GM12878 (cell line): ENCODE data around the gene CNNM3. TPM values are rescaled to one million over a fixed set of nuclear protein-coding genes. Genes with fewer than 3 reads are reported as not detected.

Experiments
- ATAC-seq: fragments of 200-7000 bp; cut with Tn5 transposase; 3 replicates; pipeline ENCODE4 v1.9.1; 2020; ENCODE audit warnings: mild to moderate bottlenecking, moderate library complexity
- BruUV-seq: library from RNA; stranded (reverse); fragments of 400-500 nt; replicated peaks from 2 replicates; lab custom pipeline; 2021; lab: Mats Ljungman, UMichigan
- CTCF ChIA-PET: fragments of 300-600 bp; sonication (Branson Sonifier 250); formaldehyde crosslinking; extraction: SDS; loops from one replicate; lab custom pipeline; 2021; ENCODE audit warnings: inconsistent platforms; lab: Yijun Ruan, JAX
- POLR2A ChIA-PET: fragments of 350-600 bp; formaldehyde crosslinking; extraction: SDS; loops from one replicate; lab custom pipeline; 2021; ENCODE audit warnings: inconsistent platforms; lab: Charles Lee
- RAD21 ChIA-PET: fragments of 300-600 bp; sonication (Branson Sonifier 250); formaldehyde crosslinking; loops from one replicate; lab custom pipeline; 2023; ENCODE audit warnings: antibody characterized with exemption; ENCODE audit not compliant: unreplicated experiment; lab: Charles Lee
- SMC1A ChIA-PET: fragments of 300-600 bp; sonication (Branson Sonifier 250); formaldehyde crosslinking; loops from one replicate; lab custom pipeline; 2023; ENCODE audit not compliant: unreplicated experiment, uncharacterized antibody; lab: Charles Lee
- DNase-seq: peaks from one replicate; pipeline ENCODE4 v3.0.0-alpha.2; 2011; ENCODE audit warnings: low read depth, low spot score
- FAIRE-seq: peaks from 3 replicates; lab custom pipeline; 2011; peaks lifted over from hg19 to GRCh38; lab: Jason Lieb, UNC
- H2AFZ ChIP-seq: 2 replicates; pipeline ENCODE4 v1.6.0; 2011; ENCODE audit warnings: low read depth, low read length, control low read depth; ENCODE audit not compliant: control insufficient read depth
- H3K27ac ChIP-seq: 2 replicates; pipeline ENCODE4 v1.5.1; 2011; ENCODE audit warnings: control low read depth; ENCODE audit not compliant: control insufficient read depth, insufficient read depth
- H3K27me3 ChIP-seq, 2 experiments: replicated peaks in 1 of 2; 2 replicates each; pipeline versions ENCODE4 v1.6.0 to v1.6.1; 2011; ENCODE audit warnings: low read length in 1 of 2; ENCODE audit not compliant: control insufficient read depth in 2 of 2, insufficient read depth in 2 of 2
- H3K36me3 ChIP-seq, 2 experiments: 2 replicates each; pipeline ENCODE4 v1.5.1; 2011; ENCODE audit warnings: low read length in 1 of 2; ENCODE audit not compliant: control insufficient read depth in 2 of 2, insufficient read depth in 2 of 2
- H3K4me1 ChIP-seq: 2 replicates; pipeline ENCODE4 v1.6.1; 2011; ENCODE audit warnings: mild to moderate bottlenecking, low read length, moderate library complexity, mixed read lengths; ENCODE audit not compliant: control insufficient read depth, insufficient read depth
- H3K4me2 ChIP-seq: 2 replicates; pipeline ENCODE4 v1.6.0; 2011; ENCODE audit warnings: control low read depth; ENCODE audit not compliant: control insufficient read depth, insufficient read depth
- H3K4me3 ChIP-seq: fragments of 200-600 bp; sonication (generic); 2 replicates; pipeline ENCODE4 v1.5.1; 2016
- H3K79me2 ChIP-seq: 2 replicates; pipeline ENCODE4 v1.6.0; 2011; ENCODE audit warnings: low read length; ENCODE audit not compliant: control insufficient read depth, insufficient read depth
- H3K9ac ChIP-seq: 2 replicates; pipeline ENCODE4 v1.8.0; 2011; ENCODE audit warnings: low read length, control low read depth, mixed read lengths; ENCODE audit not compliant: control insufficient read depth, insufficient read depth
- H3K9me3 ChIP-seq: replicated peaks from 3 replicates; pipeline ENCODE4 v1.5.1; 2011; ENCODE audit warnings: mild to moderate bottlenecking, low read length; ENCODE audit not compliant: control insufficient read depth, insufficient read depth
- H4K20me1 ChIP-seq: 2 replicates; pipeline ENCODE4 v1.6.0; 2011; ENCODE audit not compliant: control insufficient read depth, insufficient read depth
- IKZF2 ChIP-seq, 2 experiments: fragments of 450-650 bp; IDR thresholded peaks; 2 replicates each; pipeline ENCODE4 v1.6.1; 2017; ENCODE audit warnings: mild to moderate bottlenecking in 2 of 2, moderate library complexity in 2 of 2
- RELA ChIP-seq: fragments of 450-650 bp; IDR thresholded peaks from 2 replicates; pipeline ENCODE4 v1.8.0; 2014; ENCODE audit warnings: borderline replicate concordance; ENCODE audit not compliant: partially characterized antibody
- WGBS: methylation state at CpG from one replicate; pipeline ENCODE4 v1.1.6; 2016; ENCODE audit warnings: low lambda C conversion rate; ENCODE audit not compliant: insufficient replicate concordance, insufficient coverage; ENCODE audit errors: missing lambda C conversion rate; 5-methylcytosine and 5-hydroxymethylcytosine counted together
- in situ Hi-C: fragments of 300-500 bp; cut with MboI; formaldehyde crosslinking; loops from 9 replicates; pipeline ENCODE4 v1.14.3; 2018; ENCODE audit warnings: mixed read lengths
- intact Hi-C: fragments of 100-400 bp; cut with micrococcal nuclease; formaldehyde crosslinking; loops from one replicate; pipeline ENCODE4 v1.14.2; 2022; ENCODE audit not compliant: unreplicated experiment
- polyA plus RNA-seq, 11 experiments: library from polyadenylated mRNA; depleted of rRNA in 4 of 11; unstranded in 6 of 11; stranded (reverse) in 5 of 11; fragments of >200 nt; fragmentation: Nextera tagmentation in 4 of 11; fragmentation: Illumina TruSeq in 1 of 11; extraction: Ambion mirVana in 4 of 11; extraction: Trizol in 1 of 11; gene quantifications; 1 replicate in 1 of 11; 2 replicates in 10 of 11; pipeline versions ENCODE4 v1.2.1 to v1.2.3, GENCODE V29; 2011 to 2016; ENCODE audit warnings: inconsistent platforms in 2 of 11, missing spikeins in 2 of 11, low read depth in 1 of 11
- total RNA-seq, 4 experiments: library from RNA; depleted of rRNA in 3 of 4; stranded (reverse); fragments of >200 nt in 3 of 4; fragmentation: Illumina TruSeq in 1 of 4; extraction: Trizol in 1 of 4; gene quantifications; 2 replicates each; pipeline versions ENCODE4 v1.2.1 to v1.2.3, GENCODE V29; 2013 to 2021
- TF ChIP-seq, protein P1 (sequence below): fragments of 450-650 bp; IDR thresholded peaks from 2 replicates; pipeline ENCODE4 v1.6.1; 2017; ENCODE audit warnings: antibody characterized with exemption, mild to moderate bottlenecking, moderate library complexity
- TF ChIP-seq, protein P2 (sequence below): fragments of 450-650 bp; conservative IDR thresholded peaks from 2 replicates; pipeline ENCODE4 v1.6.1; 2017; ENCODE audit warnings: mild to moderate bottlenecking, moderate library complexity

CNNM3 gene
- total and polyA plus RNA-seq, 10 of the 15 experiments (the other 5 are each of a cell fraction or from before 2014, with no cell fraction given): 0.72 to 14.3 (median 4.0) TPM

DNA sequence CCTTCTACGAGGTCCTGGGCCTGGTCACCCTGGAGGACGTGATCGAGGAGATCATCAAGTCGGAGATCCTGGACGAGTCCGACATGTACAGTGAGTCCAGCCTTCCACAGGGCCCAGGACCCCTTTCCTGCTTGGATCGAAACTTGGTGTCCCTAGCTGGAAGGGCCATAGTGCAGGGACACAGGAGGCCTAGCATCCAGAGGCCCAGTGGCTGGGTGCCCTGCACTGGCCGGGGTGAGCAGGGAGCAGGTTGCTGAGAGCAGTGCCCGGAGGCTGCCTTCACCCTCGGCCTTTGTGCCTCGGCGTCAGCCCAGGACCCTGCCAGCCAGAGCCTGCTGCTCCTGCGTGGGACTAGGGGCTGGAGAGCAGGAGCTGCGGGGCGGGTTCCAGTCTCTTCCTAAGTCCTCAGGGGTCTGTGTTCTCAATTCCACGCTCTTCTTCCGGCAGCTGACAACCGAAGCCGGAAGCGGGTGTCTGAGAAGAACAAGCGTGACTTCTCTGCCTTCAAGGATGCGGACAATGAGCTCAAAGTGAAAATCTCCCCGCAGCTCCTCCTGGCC, 18.9 kb upstream of the CNNM3 start:
- no peaks in the 10 kb centered on the region; the same call in 1 of the 2 replicates for H3K79me2 ChIP-seq
- peaks cover 14% of the 10 kb centered on the region for H3K4me1 ChIP-seq
- BruUV-seq: no TSS peak
- in situ Hi-C loops: no loop called here
- ChIA-PET RAD21 (interaction anchor here (1.2 kb wide), 1 partner anchor 23 kb away, joined by 4 read pairs; no protein-coding TSS in a partner anchor), SMC1A (interaction anchor here (0.6 to 1.2 kb wide), 3 partner anchors 9 to 34 kb away, joined by 3 to 4 read pairs (median 4); no protein-coding TSS in a partner anchor), CTCF (interaction anchor here (0.6 to 2.6 kb wide), 5 partner anchors 13 to 51 kb away, joined by 3 to 10 read pairs (median 4); partner anchors contain the start of gene CNNM4), POLR2A (interaction anchor here (1.1 kb wide), 1 partner anchor 36 kb away, joined by 3 read pairs; no protein-coding TSS in a partner anchor)
- no peak for TF ChIP-seq RELA
- TF ChIP-seq, protein P1, sequence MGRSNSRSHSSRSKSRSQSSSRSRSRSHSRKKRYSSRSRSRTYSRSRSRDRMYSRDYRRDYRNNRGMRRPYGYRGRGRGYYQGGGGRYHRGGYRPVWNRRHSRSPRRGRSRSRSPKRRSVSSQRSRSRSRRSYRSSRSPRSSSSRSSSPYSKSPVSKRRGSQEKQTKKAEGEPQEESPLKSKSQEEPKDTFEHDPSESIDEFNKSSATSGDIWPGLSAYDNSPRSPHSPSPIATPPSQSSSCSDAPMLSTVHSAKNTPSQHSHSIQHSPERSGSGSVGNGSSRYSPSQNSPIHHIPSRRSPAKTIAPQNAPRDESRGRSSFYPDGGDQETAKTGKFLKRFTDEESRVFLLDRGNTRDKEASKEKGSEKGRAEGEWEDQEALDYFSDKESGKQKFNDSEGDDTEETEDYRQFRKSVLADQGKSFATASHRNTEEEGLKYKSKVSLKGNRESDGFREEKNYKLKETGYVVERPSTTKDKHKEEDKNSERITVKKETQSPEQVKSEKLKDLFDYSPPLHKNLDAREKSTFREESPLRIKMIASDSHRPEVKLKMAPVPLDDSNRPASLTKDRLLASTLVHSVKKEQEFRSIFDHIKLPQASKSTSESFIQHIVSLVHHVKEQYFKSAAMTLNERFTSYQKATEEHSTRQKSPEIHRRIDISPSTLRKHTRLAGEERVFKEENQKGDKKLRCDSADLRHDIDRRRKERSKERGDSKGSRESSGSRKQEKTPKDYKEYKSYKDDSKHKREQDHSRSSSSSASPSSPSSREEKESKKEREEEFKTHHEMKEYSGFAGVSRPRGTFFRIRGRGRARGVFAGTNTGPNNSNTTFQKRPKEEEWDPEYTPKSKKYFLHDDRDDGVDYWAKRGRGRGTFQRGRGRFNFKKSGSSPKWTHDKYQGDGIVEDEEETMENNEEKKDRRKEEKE: no peak
- TF ChIP-seq, protein P2, sequence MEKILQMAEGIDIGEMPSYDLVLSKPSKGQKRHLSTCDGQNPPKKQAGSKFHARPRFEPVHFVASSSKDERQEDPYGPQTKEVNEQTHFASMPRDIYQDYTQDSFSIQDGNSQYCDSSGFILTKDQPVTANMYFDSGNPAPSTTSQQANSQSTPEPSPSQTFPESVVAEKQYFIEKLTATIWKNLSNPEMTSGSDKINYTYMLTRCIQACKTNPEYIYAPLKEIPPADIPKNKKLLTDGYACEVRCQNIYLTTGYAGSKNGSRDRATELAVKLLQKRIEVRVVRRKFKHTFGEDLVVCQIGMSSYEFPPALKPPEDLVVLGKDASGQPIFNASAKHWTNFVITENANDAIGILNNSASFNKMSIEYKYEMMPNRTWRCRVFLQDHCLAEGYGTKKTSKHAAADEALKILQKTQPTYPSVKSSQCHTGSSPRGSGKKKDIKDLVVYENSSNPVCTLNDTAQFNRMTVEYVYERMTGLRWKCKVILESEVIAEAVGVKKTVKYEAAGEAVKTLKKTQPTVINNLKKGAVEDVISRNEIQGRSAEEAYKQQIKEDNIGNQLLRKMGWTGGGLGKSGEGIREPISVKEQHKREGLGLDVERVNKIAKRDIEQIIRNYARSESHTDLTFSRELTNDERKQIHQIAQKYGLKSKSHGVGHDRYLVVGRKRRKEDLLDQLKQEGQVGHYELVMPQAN: no peak
- TF ChIP-seq IKZF2 (IDR thresholded peaks at IDR 0.05): no peak
- no peak for FAIRE-seq
- no peaks in the 10 kb centered on the region for H3K9me3 ChIP-seq
- intact Hi-C loops: no loop called here
- H3K9ac ChIP-seq: no peak overlapping the region
- no peak for DNase-seq
- no peak overlapping the region for H3K4me2 ChIP-seq
- no peak overlapping the region for H3K27ac ChIP-seq
- no peaks in the 10 kb centered on the region for H4K20me1 ChIP-seq
- H3K36me3 ChIP-seq: peaks cover 16 to 22% of the 10 kb centered on the region in 2 experiments
- H2AFZ ChIP-seq: no peak overlapping the region
- WGBS: 89% methylated on average over 22 of the region's 23 CpGs
- no peak for ATAC-seq
- H3K27me3 ChIP-seq: no peaks in the 10 kb centered on the region
- no peak overlapping the region for H3K4me3 ChIP-seq
